Peyer's patch (tissue), 4 donors: ENCODE results near the gene C12orf76.

Source experiments
- POLR2A ChIP-seq, 2 donors: fragments of 450-650 bp; IDR thresholded peaks; one replicate each; pipeline ENCODE4 v1.5.1; 2017; ENCODE audit warnings: antibody characterized with exemption in 2 of 2, mild to moderate bottlenecking in 2 of 2, moderate library complexity in 2 of 2
- TF ChIP-seq, protein P1 (sequence below), 6 experiments: fragments of 450-650 bp in 4 of 6; fragments of 200-600 bp in 2 of 6; sonication (generic) in 1 of 6; IDR thresholded peaks; one replicate each; pipeline ENCODE4 v1.5.1; 2017 to 2019; ENCODE audit warnings: antibody characterized with exemption in 6 of 6, mild to moderate bottlenecking in 3 of 6, moderate library complexity in 1 of 6

DNA sequence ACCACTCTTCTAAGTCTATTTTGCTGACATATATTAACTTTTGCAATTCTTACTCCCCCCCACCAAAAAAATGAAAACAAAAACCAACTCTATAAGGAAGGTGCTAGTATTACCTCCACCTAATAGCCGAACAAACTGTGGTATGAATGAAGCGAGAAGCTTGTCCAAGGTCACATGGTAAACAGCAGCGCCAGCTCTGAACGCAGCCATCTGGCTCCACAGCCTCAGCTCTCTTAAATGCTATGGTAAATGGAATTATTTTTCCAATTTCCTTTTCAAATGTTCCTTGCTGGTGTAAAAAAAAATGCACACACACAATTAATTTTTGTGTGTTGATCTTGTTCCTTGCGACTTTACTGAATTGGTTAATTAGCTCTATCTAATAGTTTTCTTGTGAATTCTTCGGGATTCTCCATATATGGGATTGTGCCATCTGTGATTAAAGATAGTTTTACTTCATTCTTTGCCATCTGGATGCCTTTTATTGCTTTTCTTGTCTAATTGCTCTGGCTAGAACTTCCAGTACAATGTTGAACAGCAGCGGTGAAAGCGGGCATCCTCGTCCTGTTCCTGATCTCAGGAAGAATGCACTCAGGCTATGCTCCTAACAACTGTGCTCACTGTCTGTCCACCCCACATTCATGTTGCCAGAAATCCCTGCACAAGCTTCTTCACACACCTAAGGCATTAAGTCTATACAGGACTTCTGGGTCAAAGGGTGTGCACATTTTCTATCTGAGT is 10.7 kb upstream of the C12orf76 start:
- TF ChIP-seq, protein P1, sequence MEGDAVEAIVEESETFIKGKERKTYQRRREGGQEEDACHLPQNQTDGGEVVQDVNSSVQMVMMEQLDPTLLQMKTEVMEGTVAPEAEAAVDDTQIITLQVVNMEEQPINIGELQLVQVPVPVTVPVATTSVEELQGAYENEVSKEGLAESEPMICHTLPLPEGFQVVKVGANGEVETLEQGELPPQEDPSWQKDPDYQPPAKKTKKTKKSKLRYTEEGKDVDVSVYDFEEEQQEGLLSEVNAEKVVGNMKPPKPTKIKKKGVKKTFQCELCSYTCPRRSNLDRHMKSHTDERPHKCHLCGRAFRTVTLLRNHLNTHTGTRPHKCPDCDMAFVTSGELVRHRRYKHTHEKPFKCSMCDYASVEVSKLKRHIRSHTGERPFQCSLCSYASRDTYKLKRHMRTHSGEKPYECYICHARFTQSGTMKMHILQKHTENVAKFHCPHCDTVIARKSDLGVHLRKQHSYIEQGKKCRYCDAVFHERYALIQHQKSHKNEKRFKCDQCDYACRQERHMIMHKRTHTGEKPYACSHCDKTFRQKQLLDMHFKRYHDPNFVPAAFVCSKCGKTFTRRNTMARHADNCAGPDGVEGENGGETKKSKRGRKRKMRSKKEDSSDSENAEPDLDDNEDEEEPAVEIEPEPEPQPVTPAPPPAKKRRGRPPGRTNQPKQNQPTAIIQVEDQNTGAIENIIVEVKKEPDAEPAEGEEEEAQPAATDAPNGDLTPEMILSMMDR (IDR thresholded peaks at IDR 0.05), result no peak
- no peak for TF ChIP-seq POLR2A (IDR thresholded peaks at IDR 0.05)
